ENCODE measurements around the gene MTUS2.

MTUS2 gene

GRCh38 chr13:29005035-29005762 is 185.1 kb downstream of the MTUS2 start:
- H3K4me1 Mint-ChIP-seq (ENCODE audit: low read depth) = no peaks in the 10 kb centered on the region
- no peaks in the 10 kb centered on the region for H3K27me3 Mint-ChIP-seq (ENCODE audit: low read depth)
- H3K4me3 Mint-ChIP-seq = no peak overlapping the region
- H3K27ac Mint-ChIP-seq = no peak overlapping the region
- no peaks in the 10 kb centered on the region for H3K36me3 Mint-ChIP-seq (ENCODE audit: low read depth)
- peaks cover 7% of the 10 kb centered on the region for H3K9me3 Mint-ChIP-seq

DNA sequence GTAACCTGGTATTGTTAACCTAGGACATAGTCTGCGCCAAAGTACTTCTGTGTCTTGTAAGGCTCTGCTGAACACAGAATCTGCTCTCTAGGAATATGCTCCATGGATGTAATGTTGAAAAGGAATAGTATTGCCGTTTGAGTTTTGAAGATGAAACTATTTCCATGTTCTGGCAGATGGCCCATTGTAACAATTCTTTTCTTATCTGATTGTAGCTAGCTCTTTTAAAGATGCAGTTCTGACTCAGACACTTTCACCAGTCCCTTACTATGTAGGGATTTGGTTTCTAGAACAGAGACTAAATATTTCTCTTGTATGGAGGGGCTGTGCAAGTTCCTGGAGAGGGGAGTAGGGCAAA is 185.6 kb downstream of the MTUS2 start:
- no peaks in the 10 kb centered on the region for H3K36me3 Mint-ChIP-seq (ENCODE audit: low read depth)
- H3K4me1 Mint-ChIP-seq (ENCODE audit: low read depth) = no peaks in the 10 kb centered on the region
- H3K4me3 Mint-ChIP-seq = no peak overlapping the region
- no peak overlapping the region for H3K27ac Mint-ChIP-seq
- peaks cover 5% of the 10 kb centered on the region for H3K9me3 Mint-ChIP-seq
- no peaks in the 10 kb centered on the region for H3K27me3 Mint-ChIP-seq (ENCODE audit: low read depth)

DNA sequence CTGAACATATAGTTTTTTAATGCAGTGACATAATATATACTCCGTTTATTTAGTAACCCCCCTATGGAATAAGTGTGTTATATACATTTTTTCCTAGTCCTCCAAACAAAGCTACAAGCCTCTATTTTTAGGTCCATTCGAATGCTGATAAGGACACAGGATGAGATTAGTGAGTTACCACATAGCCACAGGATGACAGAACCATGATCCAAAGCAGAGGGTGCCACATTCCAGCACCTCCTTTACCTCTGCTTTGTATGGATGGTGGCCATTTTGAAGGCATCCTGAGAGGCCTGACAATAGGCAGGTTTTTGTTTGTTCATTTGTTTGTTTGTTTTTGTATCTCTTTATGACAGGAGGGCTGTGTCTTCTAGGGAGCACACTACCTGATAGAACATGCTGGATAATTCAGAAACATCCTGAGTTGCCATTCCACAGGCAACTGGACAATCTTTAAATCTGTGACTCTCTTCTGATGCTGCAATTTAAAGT is 186.3 kb downstream of the MTUS2 start:
- Mint-ChIP-seq H3K27me3 (ENCODE audit: low read depth) (no peaks in the 10 kb centered on the region), H3K4me3 (no peak overlapping the region), H3K9me3 (no peaks in the 10 kb centered on the region), H3K27ac (no peak overlapping the region), H3K4me1 (ENCODE audit: low read depth) (no peaks in the 10 kb centered on the region), H3K36me3 (ENCODE audit: low read depth) (no peaks in the 10 kb centered on the region)

- no peaks in the 10 kb centered on the region for H3K36me3 Mint-ChIP-seq (ENCODE audit: low read depth)
- no peaks in the 10 kb centered on the region for H3K4me1 Mint-ChIP-seq (ENCODE audit: low read depth)
- no peak overlapping the region for H3K27ac Mint-ChIP-seq
- no peak overlapping the region for H3K4me3 Mint-ChIP-seq
- no peaks in the 10 kb centered on the region for H3K9me3 Mint-ChIP-seq
- no peaks in the 10 kb centered on the region for H3K27me3 Mint-ChIP-seq (ENCODE audit: low read depth)
These were observed 188.2 kb downstream of the MTUS2 start for GRCh38 chr13:29008296-29008695.

DNA sequence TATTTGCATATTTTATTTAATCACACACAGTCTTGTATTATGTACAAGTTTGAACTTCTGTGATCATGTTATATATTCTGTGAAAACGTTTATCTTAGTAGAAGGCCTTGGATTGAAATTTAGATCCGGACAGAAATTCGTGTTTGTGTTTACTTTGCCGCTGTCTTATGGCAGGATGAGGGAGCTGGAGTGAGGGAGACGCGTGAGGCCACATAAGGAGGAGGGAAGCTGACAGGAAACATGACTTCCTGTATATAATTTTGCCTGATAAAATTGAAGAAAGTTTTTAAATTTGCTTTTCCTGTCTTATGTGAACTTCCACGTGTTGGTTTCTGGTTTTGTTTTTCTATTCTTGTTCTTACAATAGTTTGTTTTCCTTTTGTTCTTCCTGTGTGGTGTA is 200.2 kb downstream of the MTUS2 start:
- no peak overlapping the region for H3K4me3 Mint-ChIP-seq
- peaks cover 6% of the 10 kb centered on the region for H3K4me1 Mint-ChIP-seq (ENCODE audit: low read depth)
- peaks cover 1% of the 10 kb centered on the region for H3K9me3 Mint-ChIP-seq
- H3K27ac Mint-ChIP-seq = no peak overlapping the region
- H3K36me3 Mint-ChIP-seq (ENCODE audit: low read depth) = no peaks in the 10 kb centered on the region
- no peaks in the 10 kb centered on the region for H3K27me3 Mint-ChIP-seq (ENCODE audit: low read depth)

GRCh38 chr13:29021311-29021710 is 201.2 kb downstream of the MTUS2 start:
- Mint-ChIP-seq H3K4me1 (ENCODE audit: low read depth) (peaks cover 6% of the 10 kb centered on the region), H3K27ac (no peak overlapping the region), H3K9me3 (peaks cover 3% of the 10 kb centered on the region), H3K27me3 (ENCODE audit: low read depth) (no peaks in the 10 kb centered on the region), H3K36me3 (ENCODE audit: low read depth) (no peaks in the 10 kb centered on the region), H3K4me3 (no peak overlapping the region)

DNA sequence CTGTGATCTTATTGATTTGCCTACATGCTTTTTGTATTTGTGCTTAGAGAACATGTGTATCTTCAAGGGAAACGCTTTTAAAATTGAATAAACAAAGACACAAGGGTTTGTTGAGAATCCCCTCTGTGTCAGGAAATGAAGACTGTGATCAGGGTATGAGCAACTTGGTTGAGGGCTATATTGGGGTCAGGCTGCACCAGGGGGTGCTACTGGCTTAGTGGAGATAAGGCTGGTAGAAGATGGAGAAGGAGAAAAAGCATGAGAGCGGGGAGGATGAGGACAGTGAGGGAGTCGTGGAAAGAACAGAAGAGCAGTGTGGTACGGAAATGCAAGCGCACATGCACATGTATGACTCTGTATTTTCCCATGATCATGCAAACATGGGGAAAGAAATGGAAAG is 201.6 kb downstream of the MTUS2 start:
- H3K9me3 Mint-ChIP-seq = peaks cover 3% of the 10 kb centered on the region
- H3K27me3 Mint-ChIP-seq (ENCODE audit: low read depth) = no peaks in the 10 kb centered on the region
- no peak overlapping the region for H3K27ac Mint-ChIP-seq
- no peaks in the 10 kb centered on the region for H3K36me3 Mint-ChIP-seq (ENCODE audit: low read depth)
- H3K4me1 Mint-ChIP-seq (ENCODE audit: low read depth) = peaks cover 6% of the 10 kb centered on the region
- H3K4me3 Mint-ChIP-seq = no peak overlapping the region

DNA sequence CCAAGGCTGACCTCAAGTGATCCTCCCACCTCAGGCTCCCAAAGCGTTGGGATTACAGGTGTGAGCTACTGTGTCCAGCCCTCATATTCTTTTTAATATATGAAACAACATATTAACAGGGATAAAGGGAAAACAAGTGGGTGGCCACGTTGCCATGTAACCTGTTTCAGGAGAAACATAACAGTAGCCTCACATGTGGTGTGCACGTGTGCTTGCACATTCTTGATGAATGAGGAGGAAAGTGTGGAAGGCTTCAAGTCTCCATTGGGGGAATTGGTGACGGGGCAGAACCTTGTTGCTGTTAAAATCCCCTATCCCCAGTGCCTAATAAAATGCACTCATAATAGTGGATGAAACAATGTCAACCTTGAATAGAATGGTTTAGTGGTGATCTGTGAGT is 202.3 kb downstream of the MTUS2 start:
- Mint-ChIP-seq H3K27ac (no peak overlapping the region), H3K9me3 (peaks cover 3% of the 10 kb centered on the region), H3K27me3 (ENCODE audit: low read depth) (no peaks in the 10 kb centered on the region), H3K36me3 (ENCODE audit: low read depth) (no peaks in the 10 kb centered on the region), H3K4me3 (no peak overlapping the region), H3K4me1 (ENCODE audit: low read depth) (peaks cover 6% of the 10 kb centered on the region)

DNA sequence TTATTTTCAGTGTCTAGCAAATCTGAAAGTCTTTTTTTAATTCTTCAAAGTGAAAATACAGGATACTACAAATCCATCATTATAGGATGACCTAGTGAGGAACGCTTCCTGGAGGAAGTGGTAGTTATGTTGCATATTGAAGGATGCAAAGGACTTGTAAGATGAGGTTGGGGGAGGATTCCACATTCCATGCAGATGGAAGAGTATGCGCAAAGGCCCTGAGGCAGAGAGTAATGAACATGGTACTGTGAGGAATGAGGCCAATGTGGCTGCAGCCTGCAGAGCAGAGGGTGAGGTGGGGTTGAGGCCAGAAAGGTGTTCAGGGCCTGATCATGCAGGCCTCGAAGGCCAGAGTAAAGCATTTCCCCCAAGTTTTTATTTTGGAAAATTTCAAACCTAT is 202.8 kb downstream of the MTUS2 start:
- no peaks in the 10 kb centered on the region for H3K36me3 Mint-ChIP-seq (ENCODE audit: low read depth)
- H3K27ac Mint-ChIP-seq = no peak overlapping the region
- H3K4me3 Mint-ChIP-seq = no peak overlapping the region

GRCh38 chr13:29024783-29025182 is 204.6 kb downstream of the MTUS2 start:
- H3K4me3 Mint-ChIP-seq = no peak overlapping the region
- no peaks in the 10 kb centered on the region for H3K27me3 Mint-ChIP-seq (ENCODE audit: low read depth)
- peaks cover 7% of the 10 kb centered on the region for H3K9me3 Mint-ChIP-seq
- no peak overlapping the region for H3K27ac Mint-ChIP-seq
- no peaks in the 10 kb centered on the region for H3K36me3 Mint-ChIP-seq (ENCODE audit: low read depth)
- H3K4me1 Mint-ChIP-seq (ENCODE audit: low read depth) = peaks cover 6% of the 10 kb centered on the region

More for the DNA sequence above, 202.8 kb downstream of the MTUS2 start:
- Mint-ChIP-seq H3K4me1 (ENCODE audit: low read depth) (peaks cover 6% of the 10 kb centered on the region), H3K9me3 (peaks cover 3% of the 10 kb centered on the region), H3K27me3 (ENCODE audit: low read depth) (no peaks in the 10 kb centered on the region)

DNA sequence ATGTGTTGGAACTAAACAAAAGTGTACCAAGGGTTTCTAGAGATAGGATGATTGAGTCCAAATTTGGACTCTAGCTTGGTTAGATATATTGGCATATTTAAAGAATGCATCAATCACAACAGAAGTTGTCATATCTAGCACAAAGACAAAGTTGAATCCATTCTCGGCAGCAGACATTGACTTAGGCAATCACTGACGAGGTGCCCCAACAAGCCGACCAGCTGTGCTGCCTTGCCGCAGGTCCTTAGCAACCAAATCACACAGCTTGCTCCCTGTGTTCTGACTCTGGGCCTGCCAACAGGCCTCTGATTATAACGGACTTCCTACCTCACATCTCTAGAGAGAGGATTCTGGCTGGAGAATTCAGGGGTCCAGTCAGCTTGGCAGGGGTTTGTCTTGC is 208.7 kb downstream of the MTUS2 start:
- H3K36me3 Mint-ChIP-seq (ENCODE audit: low read depth) = no peaks in the 10 kb centered on the region
- H3K27me3 Mint-ChIP-seq (ENCODE audit: low read depth) = no peaks in the 10 kb centered on the region
- no peak overlapping the region for H3K4me3 Mint-ChIP-seq
- no peak overlapping the region for H3K27ac Mint-ChIP-seq
- H3K4me1 Mint-ChIP-seq (ENCODE audit: low read depth) = no peaks in the 10 kb centered on the region
- peaks cover 7% of the 10 kb centered on the region for H3K9me3 Mint-ChIP-seq

GRCh38 chr13:29038700-29039099 is 218.6 kb downstream of the MTUS2 start:
- no peak overlapping the region for H3K27ac Mint-ChIP-seq
- H3K9me3 Mint-ChIP-seq = peaks cover 3% of the 10 kb centered on the region
- H3K4me1 Mint-ChIP-seq (ENCODE audit: low read depth) = no peaks in the 10 kb centered on the region

GRCh38 chr13:29039212-29039611 is 219.1 kb downstream of the MTUS2 start:
- H3K9me3 Mint-ChIP-seq = peaks cover 4% of the 10 kb centered on the region
- H3K4me3 Mint-ChIP-seq = no peak overlapping the region
- no peaks in the 10 kb centered on the region for H3K36me3 Mint-ChIP-seq (ENCODE audit: low read depth)
- H3K4me1 Mint-ChIP-seq (ENCODE audit: low read depth) = no peaks in the 10 kb centered on the region
- no peaks in the 10 kb centered on the region for H3K27me3 Mint-ChIP-seq (ENCODE audit: low read depth)
- H3K27ac Mint-ChIP-seq = no peak overlapping the region

More at GRCh38 chr13:29038700-29039099, 218.6 kb downstream of the MTUS2 start:
- Mint-ChIP-seq H3K4me3 (no peak overlapping the region), H3K36me3 (ENCODE audit: low read depth) (no peaks in the 10 kb centered on the region), H3K27me3 (ENCODE audit: low read depth) (no peaks in the 10 kb centered on the region)

DNA sequence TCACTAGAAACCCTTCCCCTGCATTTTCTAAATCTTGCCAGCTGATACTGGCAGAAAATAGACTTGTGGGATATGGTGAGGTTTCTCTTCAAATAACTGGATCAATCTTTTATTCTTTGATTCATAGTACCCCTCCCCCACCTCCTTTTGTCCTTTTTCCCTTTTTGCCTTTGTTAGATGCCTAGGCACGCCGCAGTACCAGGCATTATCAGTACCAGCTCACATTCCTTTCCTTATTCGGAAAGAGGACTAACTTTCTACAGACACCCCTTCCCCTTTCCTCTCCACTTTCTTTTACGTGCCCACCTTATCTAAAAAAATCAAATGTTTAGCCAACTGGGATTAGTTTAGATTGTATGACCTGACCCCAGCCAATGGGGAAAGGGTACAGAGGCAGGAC is 226.4 kb downstream of the MTUS2 start:
- Mint-ChIP-seq H3K9me3 (peaks cover 45% of the 10 kb centered on the region), H3K27ac (no peak overlapping the region), H3K36me3 (ENCODE audit: low read depth) (no peaks in the 10 kb centered on the region), H3K4me3 (no peak overlapping the region), H3K4me1 (ENCODE audit: low read depth) (no peaks in the 10 kb centered on the region), H3K27me3 (ENCODE audit: low read depth) (no peaks in the 10 kb centered on the region)

GRCh38 chr13:29049524-29049923 is 229.4 kb downstream of the MTUS2 start:
- Mint-ChIP-seq H3K36me3 (ENCODE audit: low read depth) (no peaks in the 10 kb centered on the region), H3K4me1 (ENCODE audit: low read depth) (no peaks in the 10 kb centered on the region), H3K9me3 (peaks cover 49% of the 10 kb centered on the region), H3K4me3 (no peak overlapping the region), H3K27ac (no peak overlapping the region), H3K27me3 (ENCODE audit: low read depth) (no peaks in the 10 kb centered on the region)

GRCh38 chr13:29050719-29051118 is 230.6 kb downstream of the MTUS2 start:
- Mint-ChIP-seq H3K4me1 (ENCODE audit: low read depth) (no peaks in the 10 kb centered on the region), H3K9me3 (peaks cover 50% of the 10 kb centered on the region), H3K36me3 (ENCODE audit: low read depth) (no peaks in the 10 kb centered on the region), H3K27me3 (ENCODE audit: low read depth) (no peaks in the 10 kb centered on the region), H3K27ac (no peak overlapping the region), H3K4me3 (no peak overlapping the region)

Measured in T-helper 1 cell treated with Interleukin-12 subunit alpha and Interleukin-12 subunit beta and Interleukin-4 antibody, amounts not matched to agents 30 μg/mL and 1 μg/mL, for 36 hours (primary cell).